ENCODE results near the gene SPDEF.

SPDEF gene

DNA sequence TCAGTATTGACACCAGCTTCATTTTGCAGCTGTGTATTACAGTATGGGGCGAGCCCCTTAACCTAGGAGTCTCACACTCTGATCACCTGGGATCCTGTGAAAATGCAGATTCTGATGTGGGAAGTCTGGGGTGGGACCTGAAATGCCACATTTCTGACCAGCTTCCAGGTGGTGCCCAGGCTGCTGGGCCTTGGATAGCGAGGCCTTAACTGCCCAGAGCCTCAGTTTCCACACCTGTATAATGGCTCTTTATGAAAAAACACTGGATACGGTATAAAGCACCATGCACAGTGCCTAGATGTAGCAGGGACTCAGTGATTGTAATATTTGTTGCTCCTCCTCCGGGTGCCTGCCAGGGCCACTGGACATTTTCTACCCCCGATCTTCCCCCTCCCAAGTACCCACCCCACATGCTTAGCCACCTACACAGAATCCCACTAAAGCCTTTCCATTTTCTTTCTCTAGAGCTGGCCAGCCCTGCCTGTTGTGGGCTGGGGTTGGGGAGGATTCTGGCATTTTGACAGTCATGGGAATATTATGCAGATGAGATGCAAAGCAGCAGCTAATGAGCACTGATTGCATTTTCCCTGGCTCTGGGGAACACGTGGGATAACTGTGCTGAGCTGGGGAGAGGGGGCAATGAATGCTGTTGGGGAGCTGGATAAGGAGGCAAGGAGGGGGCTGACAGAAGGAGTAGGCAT, 44.8 kb downstream of the SPDEF start:
- ChIA-PET POLR2A (no interaction called here), CTCF (interaction anchor here (0.9 kb wide), 1 partner anchor 12 kb away, joined by 3 read pairs; no protein-coding TSS in a partner anchor)
- TF ChIP-seq, protein P1, sequence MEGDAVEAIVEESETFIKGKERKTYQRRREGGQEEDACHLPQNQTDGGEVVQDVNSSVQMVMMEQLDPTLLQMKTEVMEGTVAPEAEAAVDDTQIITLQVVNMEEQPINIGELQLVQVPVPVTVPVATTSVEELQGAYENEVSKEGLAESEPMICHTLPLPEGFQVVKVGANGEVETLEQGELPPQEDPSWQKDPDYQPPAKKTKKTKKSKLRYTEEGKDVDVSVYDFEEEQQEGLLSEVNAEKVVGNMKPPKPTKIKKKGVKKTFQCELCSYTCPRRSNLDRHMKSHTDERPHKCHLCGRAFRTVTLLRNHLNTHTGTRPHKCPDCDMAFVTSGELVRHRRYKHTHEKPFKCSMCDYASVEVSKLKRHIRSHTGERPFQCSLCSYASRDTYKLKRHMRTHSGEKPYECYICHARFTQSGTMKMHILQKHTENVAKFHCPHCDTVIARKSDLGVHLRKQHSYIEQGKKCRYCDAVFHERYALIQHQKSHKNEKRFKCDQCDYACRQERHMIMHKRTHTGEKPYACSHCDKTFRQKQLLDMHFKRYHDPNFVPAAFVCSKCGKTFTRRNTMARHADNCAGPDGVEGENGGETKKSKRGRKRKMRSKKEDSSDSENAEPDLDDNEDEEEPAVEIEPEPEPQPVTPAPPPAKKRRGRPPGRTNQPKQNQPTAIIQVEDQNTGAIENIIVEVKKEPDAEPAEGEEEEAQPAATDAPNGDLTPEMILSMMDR (IDR thresholded peaks at IDR 0.05; ENCODE audit: control extremely low read depth, extremely low read depth, low read depth, missing control alignments): no peak
- DNase-seq (ENCODE audit: extremely low spot score): no peak

DNA sequence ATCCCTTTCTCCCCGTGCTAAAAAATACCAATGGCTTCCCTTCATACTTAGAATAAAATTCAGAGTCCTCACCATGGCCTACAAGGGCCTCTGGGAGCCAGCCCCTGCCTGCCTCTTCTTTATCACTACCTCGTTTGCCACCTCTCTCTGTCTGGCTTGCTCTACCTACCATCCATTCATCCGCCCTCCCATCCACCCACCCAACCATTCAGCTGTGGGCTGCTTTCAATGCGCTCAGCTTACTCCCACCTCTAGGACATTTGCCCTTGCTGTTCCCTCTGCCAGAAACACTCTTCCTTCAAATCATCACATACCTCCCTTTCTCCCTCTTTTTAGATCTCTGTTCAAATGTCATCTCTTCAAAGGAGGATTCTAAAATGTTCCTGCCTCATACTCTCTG, 45.8 kb downstream of the SPDEF start:
- ChIA-PET POLR2A (no interaction called here), CTCF (no interaction called here)
- TF ChIP-seq, protein P1 (IDR thresholded peaks at IDR 0.05; ENCODE audit: control extremely low read depth, extremely low read depth, low read depth, missing control alignments): no peak
- DNase-seq (ENCODE audit: extremely low spot score): no peak

DNA sequence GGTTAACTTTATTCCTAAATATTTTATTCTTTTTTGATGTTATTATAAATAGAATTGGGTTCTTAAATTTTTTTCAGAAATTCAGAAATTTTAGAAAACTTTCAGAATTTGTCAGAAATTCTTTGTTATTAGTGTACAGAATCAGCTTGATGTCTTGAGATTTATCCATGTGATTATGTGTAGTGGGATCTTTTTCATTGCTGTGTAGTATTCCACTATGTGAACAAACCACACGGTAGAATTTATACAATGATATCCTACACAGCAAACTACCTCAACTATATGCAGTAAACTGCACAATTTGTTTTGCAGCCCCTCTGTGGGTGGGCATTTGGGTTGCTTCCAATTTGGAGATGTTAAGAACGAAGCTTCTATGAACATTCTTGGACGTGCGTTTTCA, 46.3 kb downstream of the SPDEF start:
- TF ChIP-seq, protein P1 (IDR thresholded peaks at IDR 0.05; ENCODE audit: control extremely low read depth, extremely low read depth, low read depth, missing control alignments): no peak

DNA sequence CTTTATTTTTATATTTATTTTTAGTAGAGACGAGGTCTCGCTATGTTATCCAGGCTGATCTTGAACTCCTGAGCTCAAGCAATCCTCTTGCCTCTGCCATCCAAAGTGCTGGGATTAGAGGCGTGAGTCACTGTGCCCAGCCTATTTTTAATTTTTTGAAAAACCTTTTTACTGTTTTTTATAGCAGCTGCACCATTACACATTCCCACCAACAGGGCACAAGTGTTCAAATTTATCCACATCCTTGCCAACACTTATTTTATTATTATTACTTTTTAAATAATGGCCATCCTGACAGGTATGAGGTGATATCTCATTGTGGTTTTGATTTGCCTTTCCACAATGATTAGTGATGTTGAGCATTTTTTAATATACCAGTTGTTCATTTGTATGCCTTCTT, 47.7 kb downstream of the SPDEF start:
- ChIA-PET CTCF (no interaction called here), POLR2A (no interaction called here)
- DNase-seq (ENCODE audit: extremely low spot score): no peak
- TF ChIP-seq, protein P1 (IDR thresholded peaks at IDR 0.05; ENCODE audit: control extremely low read depth, extremely low read depth, low read depth, missing control alignments): no peak

More for the DNA sequence above, 46.3 kb downstream of the SPDEF start:
- no peak for DNase-seq (ENCODE audit: extremely low spot score)
- POLR2A ChIA-PET: no interaction called here
- CTCF ChIA-PET: no interaction called here

DNA sequence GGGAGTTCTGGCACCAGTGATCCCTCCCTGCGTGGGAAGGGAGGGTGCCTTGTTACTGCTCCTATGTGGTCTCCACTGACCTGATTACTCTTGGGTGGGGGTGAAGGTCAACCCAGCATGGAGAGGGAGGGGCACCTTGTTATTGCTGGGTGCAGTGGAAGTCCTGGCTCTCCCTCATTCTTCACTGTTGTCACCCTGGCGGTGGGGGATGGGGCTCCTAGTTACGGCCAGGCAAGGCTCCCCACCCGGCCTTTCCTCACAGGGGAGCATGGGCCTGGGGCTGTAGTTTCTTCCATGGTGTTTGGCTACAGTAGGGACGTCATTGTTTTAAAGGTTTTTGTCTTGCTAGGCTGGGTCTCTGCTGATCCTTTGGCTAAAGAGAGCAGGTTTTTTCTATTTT, 49.4 kb downstream of the SPDEF start:
- no peak for DNase-seq (ENCODE audit: extremely low spot score)
- CTCF ChIA-PET: no interaction called here
- POLR2A ChIA-PET: no interaction called here
- TF ChIP-seq, protein P1 (IDR thresholded peaks at IDR 0.05; ENCODE audit: control extremely low read depth, extremely low read depth, low read depth, missing control alignments): no peak

DNA sequence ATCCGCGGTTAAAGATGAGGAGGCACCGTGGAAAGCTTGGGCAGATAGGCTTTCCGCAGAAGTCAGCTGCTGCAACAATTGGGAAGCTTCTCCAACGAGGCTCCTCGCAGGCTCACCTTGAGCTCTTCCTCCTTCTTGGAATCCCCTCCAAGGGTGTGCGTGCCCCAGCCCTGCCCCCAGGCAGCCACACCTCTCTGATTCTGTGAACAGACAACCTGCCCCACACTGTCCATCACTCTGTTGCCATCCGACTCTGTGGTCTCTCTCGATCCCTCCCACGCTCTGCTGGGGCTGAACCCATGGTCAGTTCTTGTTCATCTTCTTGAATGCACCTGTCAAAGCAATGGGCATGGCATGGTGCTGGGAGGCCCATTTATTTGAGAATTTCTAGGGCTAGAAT, 58.7 kb downstream of the SPDEF start:
- no peak for DNase-seq (ENCODE audit: extremely low spot score)
- CTCF ChIA-PET: interaction anchor here (1.8 kb wide), 1 partner anchor 38 kb away, joined by 4 read pairs; no protein-coding TSS in a partner anchor
- TF ChIP-seq, protein P1 (IDR thresholded peaks at IDR 0.05; ENCODE audit: control extremely low read depth, extremely low read depth, low read depth, missing control alignments): no peak
- POLR2A ChIA-PET: no interaction called here
